Measurements from ENCODE around the gene KRT71.
"Not testable (repeated sequence)": the region's sequence is repeated elsewhere in the genome, so short reads cannot be mapped to it uniquely, and the experiment has no call there.

DNA sequence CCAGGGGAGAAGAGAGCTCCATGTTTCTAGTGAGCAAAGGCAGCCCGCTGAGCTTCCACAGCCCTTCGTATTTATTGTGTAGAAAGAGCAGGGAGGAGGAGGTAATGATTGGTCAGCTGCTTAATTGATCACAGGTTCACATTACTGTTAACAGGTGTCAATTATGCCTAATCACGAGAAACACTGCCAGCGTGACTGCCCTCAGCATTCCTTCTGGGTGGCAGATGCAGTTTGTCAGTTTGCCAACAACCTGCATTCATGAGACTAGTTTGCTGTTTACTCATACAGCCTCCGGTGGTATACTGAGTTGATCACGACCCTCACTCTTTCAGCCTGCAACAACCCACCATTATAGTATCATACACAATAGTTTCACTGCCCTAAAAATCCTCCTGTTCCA is 52.4 kb downstream of the KRT71 start:
- TF ChIP-seq, protein P1, sequence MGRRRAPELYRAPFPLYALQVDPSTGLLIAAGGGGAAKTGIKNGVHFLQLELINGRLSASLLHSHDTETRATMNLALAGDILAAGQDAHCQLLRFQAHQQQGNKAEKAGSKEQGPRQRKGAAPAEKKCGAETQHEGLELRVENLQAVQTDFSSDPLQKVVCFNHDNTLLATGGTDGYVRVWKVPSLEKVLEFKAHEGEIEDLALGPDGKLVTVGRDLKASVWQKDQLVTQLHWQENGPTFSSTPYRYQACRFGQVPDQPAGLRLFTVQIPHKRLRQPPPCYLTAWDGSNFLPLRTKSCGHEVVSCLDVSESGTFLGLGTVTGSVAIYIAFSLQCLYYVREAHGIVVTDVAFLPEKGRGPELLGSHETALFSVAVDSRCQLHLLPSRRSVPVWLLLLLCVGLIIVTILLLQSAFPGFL (CRISPR knock-in tag; IDR thresholded peaks at IDR 0.05; ENCODE audit: borderline replicate concordance): not testable (repeated sequence)
- not testable (repeated sequence) for TF ChIP-seq ETV6 (CRISPR knock-in tag; IDR thresholded peaks at IDR 0.05); ZNF219 (CRISPR knock-in tag; IDR thresholded peaks at IDR 0.05; ENCODE audit: borderline replicate concordance); NR2C2 (CRISPR knock-in tag; IDR thresholded peaks at IDR 0.05)
- TF ChIP-seq, protein P2, sequence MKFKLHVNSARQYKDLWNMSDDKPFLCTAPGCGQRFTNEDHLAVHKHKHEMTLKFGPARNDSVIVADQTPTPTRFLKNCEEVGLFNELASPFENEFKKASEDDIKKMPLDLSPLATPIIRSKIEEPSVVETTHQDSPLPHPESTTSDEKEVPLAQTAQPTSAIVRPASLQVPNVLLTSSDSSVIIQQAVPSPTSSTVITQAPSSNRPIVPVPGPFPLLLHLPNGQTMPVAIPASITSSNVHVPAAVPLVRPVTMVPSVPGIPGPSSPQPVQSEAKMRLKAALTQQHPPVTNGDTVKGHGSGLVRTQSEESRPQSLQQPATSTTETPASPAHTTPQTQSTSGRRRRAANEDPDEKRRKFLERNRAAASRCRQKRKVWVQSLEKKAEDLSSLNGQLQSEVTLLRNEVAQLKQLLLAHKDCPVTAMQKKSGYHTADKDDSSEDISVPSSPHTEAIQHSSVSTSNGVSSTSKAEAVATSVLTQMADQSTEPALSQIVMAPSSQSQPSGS (CRISPR knock-in tag; IDR thresholded peaks at IDR 0.05; ENCODE audit: borderline replicate concordance, low read depth): not testable (repeated sequence)
- TF ChIP-seq, protein P3, sequence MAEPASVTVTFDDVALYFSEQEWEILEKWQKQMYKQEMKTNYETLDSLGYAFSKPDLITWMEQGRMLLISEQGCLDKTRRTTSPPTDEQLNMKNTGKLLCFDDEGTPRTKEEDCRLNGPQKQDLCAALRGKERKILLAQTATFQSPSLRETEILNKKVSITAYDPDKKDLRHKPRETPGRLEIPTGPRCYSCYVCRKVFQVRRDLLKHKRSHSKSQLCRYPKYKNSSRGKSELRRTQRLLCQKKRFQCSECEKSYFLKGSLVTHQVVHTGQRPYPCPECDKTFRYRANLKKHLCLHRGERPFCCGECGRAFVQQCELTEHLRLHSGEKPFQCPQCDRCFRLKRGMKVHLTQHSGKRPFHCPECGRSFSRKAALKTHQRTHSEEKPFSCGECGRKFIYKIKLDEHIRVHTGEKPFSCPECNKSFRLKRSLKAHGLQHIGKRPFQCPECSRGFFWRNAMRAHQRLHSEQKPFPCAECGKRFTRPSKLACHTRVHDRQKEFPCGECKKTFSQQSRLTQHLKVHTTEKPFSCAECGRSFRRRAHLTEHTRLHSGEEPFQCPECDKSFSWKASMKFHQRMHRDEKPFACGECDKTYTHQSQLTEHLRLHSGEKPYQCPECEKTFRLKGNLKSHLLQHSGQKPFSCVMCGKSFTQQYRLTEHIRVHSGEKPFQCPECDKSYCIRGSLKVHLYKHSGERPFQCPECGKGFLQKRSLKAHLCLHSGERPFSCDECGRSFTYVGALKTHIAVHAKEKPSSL (CRISPR knock-in tag; conservative IDR thresholded peaks at IDR 0.05): not testable (repeated sequence)
- TF ChIP-seq, protein P4, sequence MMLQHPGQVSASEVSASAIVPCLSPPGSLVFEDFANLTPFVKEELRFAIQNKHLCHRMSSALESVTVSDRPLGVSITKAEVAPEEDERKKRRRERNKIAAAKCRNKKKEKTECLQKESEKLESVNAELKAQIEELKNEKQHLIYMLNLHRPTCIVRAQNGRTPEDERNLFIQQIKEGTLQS (CRISPR knock-in tag; conservative IDR thresholded peaks at IDR 0.05): not testable (repeated sequence)

All from WTC11 (cell line).